BE2C (cell line): Measurements from ENCODE around the gene ADIPOR1.

ENCODE experiments used
- DNase-seq: peaks from one replicate; pipeline ENCODE4 v3.0.0-alpha.2; 2020
- H3K27me3 ChIP-seq: fragments of 250-450 bp; sonication (Bioruptor Pico); 2 replicates; pipeline ENCODE4 v1.5.1; 2020; ENCODE audit warnings: mild to moderate bottlenecking
- H3K36me3 ChIP-seq: fragments of 250-450 bp; sonication (Bioruptor Pico); 2 replicates; pipeline ENCODE4 v1.5.1; 2020; ENCODE audit warnings: mild to moderate bottlenecking
- H3K4me1 ChIP-seq: fragments of 250-450 bp; sonication (Bioruptor Pico); 2 replicates; pipeline ENCODE4 v1.5.1; 2020
- H3K4me3 ChIP-seq: 2 replicates; pipeline ENCODE4 v1.5.1; 2011; ENCODE audit warnings: low read depth, low read length
- H3K9me3 ChIP-seq: fragments of 250-450 bp; sonication (Bioruptor Pico); 2 replicates; pipeline ENCODE4 v1.5.1; 2020
- CTCF ChIP-seq: IDR thresholded peaks from 2 replicates; pipeline ENCODE4 v1.5.1; 2012; ENCODE audit warnings: mild to moderate bottlenecking, low read depth, low read length

ADIPOR1 gene

GRCh38 chr1:202951437-202951836 lies 6.7 kb downstream of the ADIPOR1 start:
- Histone ChIP-seq H3K9me3 (no peaks in the 10 kb centered on the region), H3K4me3 (no peak overlapping the region), H3K4me1 (0 out of 2 replicates have a peak, but pooled peaks cover 3% of the 10 kb centered on the region), H3K36me3 (peaks cover 27% of the 10 kb centered on the region), H3K27me3 (no peaks in the 10 kb centered on the region)
- no peak for TF ChIP-seq CTCF
- no peak for DNase-seq

GRCh38 chr1:202945483-202945882 lies 12.6 kb downstream of the ADIPOR1 start:
- Histone ChIP-seq H3K4me1 (no peaks in the 10 kb centered on the region), H3K27me3 (no peaks in the 10 kb centered on the region), H3K9me3 (no peaks in the 10 kb centered on the region), H3K36me3 (peaks cover 72% of the 10 kb centered on the region), H3K4me3 (no peak overlapping the region)
- TF ChIP-seq CTCF: no peak
- DNase-seq: no peak

GRCh38 chr1:202944438-202944921 lies 13.6 kb downstream of the ADIPOR1 start:
- H3K4me3 ChIP-seq: no peak overlapping the region
- H3K36me3 ChIP-seq: peaks cover 71% of the 10 kb centered on the region
- TF ChIP-seq CTCF: no peak
- no peaks in the 10 kb centered on the region for H3K4me1 ChIP-seq
- H3K9me3 ChIP-seq: no peaks in the 10 kb centered on the region
- no peak for DNase-seq
- no peaks in the 10 kb centered on the region for H3K27me3 ChIP-seq

- Histone ChIP-seq H3K4me1 (no peaks in the 10 kb centered on the region), H3K27me3 (no peaks in the 10 kb centered on the region), H3K4me3 (no peak overlapping the region), H3K9me3 (no peaks in the 10 kb centered on the region), H3K36me3 (peaks cover 61% of the 10 kb centered on the region)
- TF ChIP-seq CTCF: no peak
- DNase-seq: no peak
These were observed 15.7 kb downstream of the ADIPOR1 start for GRCh38 chr1:202942426-202942825.

GRCh38 chr1:202941372-202941771 lies 16.7 kb downstream of the ADIPOR1 start:
- Histone ChIP-seq H3K4me1 (no peaks in the 10 kb centered on the region), H3K9me3 (no peaks in the 10 kb centered on the region), H3K4me3 (no peak overlapping the region), H3K27me3 (no peaks in the 10 kb centered on the region), H3K36me3 (peaks cover 59% of the 10 kb centered on the region)
- DNase-seq: no peak
- no peak for TF ChIP-seq CTCF

GRCh38 chr1:202940561-202940960 lies 17.6 kb downstream of the ADIPOR1 start:
- TF ChIP-seq CTCF: no peak
- no peak for DNase-seq
- no peaks in the 10 kb centered on the region for H3K4me1 ChIP-seq
- no peaks in the 10 kb centered on the region for H3K27me3 ChIP-seq
- peaks cover 51% of the 10 kb centered on the region for H3K36me3 ChIP-seq
- no peaks in the 10 kb centered on the region for H3K9me3 ChIP-seq
- no peak overlapping the region for H3K4me3 ChIP-seq
